Fibroblast of lung (primary cell): ENCODE measurements around the gene TMEM120A. TPM values are rescaled to one million over a fixed set of nuclear protein-coding genes. Genes with fewer than 3 reads are reported as not detected.

Source experiments
- DNase-seq, 2 donors: peaks; one replicate each; pipeline versions ENCODE4 v3.0.0 to v3.0.0-alpha.2; 2010; ENCODE audit warnings: low read depth in 2 of 2
- H2AFZ ChIP-seq: 2 replicates; pipeline ENCODE4 v1.5.1; 2012; ENCODE audit warnings: low read length, control low read depth, inconsistent platforms
- H3K27ac ChIP-seq: 2 replicates; pipeline ENCODE4 v1.5.1; 2011; ENCODE audit warnings: low read length, control low read depth; ENCODE audit not compliant: insufficient read depth
- H3K27me3 ChIP-seq: 2 replicates; pipeline ENCODE4 v1.5.1; 2011; ENCODE audit warnings: mild to moderate bottlenecking, low read length; ENCODE audit not compliant: control insufficient read depth, insufficient read depth
- H3K36me3 ChIP-seq: 2 replicates; pipeline ENCODE4 v1.5.1; 2011; ENCODE audit warnings: low read length; ENCODE audit not compliant: control insufficient read depth, insufficient read depth
- H3K4me1 ChIP-seq: 2 replicates; pipeline ENCODE4 v1.5.1; 2011; ENCODE audit warnings: low read length; ENCODE audit not compliant: control insufficient read depth, insufficient read depth; ENCODE audit errors: extremely low read depth
- H3K4me2 ChIP-seq: 2 replicates; pipeline ENCODE4 v1.5.1; 2011; ENCODE audit warnings: low read length, control low read depth; ENCODE audit not compliant: insufficient read depth; ENCODE audit errors: extremely low read depth
- H3K4me3 ChIP-seq, 4 experiments: fragments of 200-600 bp in 1 of 4; sonication (generic) in 1 of 4; replicated peaks in 1 of 4; 2 replicates each; pipeline ENCODE4 v1.5.1; 2011 to 2016; ENCODE audit warnings: low read length in 4 of 4, low read depth in 3 of 4, mild to moderate bottlenecking in 3 of 4, control low read depth in 2 of 4, inconsistent platforms in 1 of 4, mixed read lengths in 1 of 4; ENCODE audit not compliant: insufficient read depth in 1 of 4; ENCODE audit errors: control extremely low read depth in 1 of 4
- H3K79me2 ChIP-seq: 2 replicates; pipeline ENCODE4 v1.5.1; 2012; ENCODE audit warnings: mild to moderate bottlenecking, low read length, inconsistent platforms; ENCODE audit not compliant: control insufficient read depth, insufficient read depth
- H3K9ac ChIP-seq: 2 replicates; pipeline ENCODE4 v1.5.1; 2011; ENCODE audit warnings: mild to moderate bottlenecking, low read length, control low read depth; ENCODE audit not compliant: insufficient read depth
- H3K9me3 ChIP-seq: 2 replicates; pipeline ENCODE4 v1.5.1; 2012; ENCODE audit warnings: low read depth, low read length; ENCODE audit not compliant: control insufficient read depth, insufficient read depth
- H4K20me1 ChIP-seq: 2 replicates; pipeline ENCODE4 v1.5.1; 2011; ENCODE audit warnings: low read length; ENCODE audit not compliant: control insufficient read depth, insufficient read depth; ENCODE audit errors: extremely low read depth
- CTCF ChIP-seq, 2 donors: IDR thresholded peaks in 1 of 2; conservative IDR thresholded peaks in 1 of 2; 1 replicate in 1 of 2; 2 replicates in 1 of 2; pipeline ENCODE4 v1.5.1; 2011 to 2012; ENCODE audit warnings: low read length in 2 of 2, control low read depth in 1 of 2, inconsistent platforms in 1 of 2, low read depth in 1 of 2, mild to moderate bottlenecking in 1 of 2
- EZH2 ChIP-seq: IDR thresholded peaks from 2 replicates; pipeline ENCODE4 v1.5.1; 2012; ENCODE audit warnings: low read length, control low read depth, mild to moderate bottlenecking; ENCODE audit errors: missing control alignments
- polyA plus RNA-seq, 2 donors: library from polyadenylated mRNA; depleted of rRNA in 1 of 2; stranded (reverse) in 1 of 2; unstranded in 1 of 2; fragments of >200 nt; gene quantifications; 2 replicates each; pipeline ENCODE4 v1.2.1, GENCODE V29; 2011 to 2012; ENCODE audit warnings: missing spikeins in 1 of 2
- total RNA-seq: library from RNA; depleted of rRNA; stranded (reverse); fragments of >200 nt; gene quantifications from 2 replicates; pipeline ENCODE4 v1.2.1, GENCODE V29; 2014

The TMEM120A gene
- total and polyA plus RNA-seq, 2 donors (not counting 1 experiment from before 2014, with no cell fraction given): 56.1 to 62.3 TPM

- no peak overlapping the region for H3K4me2 ChIP-seq
- H3K4me1 ChIP-seq: peaks cover 3% of the 10 kb centered on the region
- no peak overlapping the region for H2AFZ ChIP-seq
- peaks cover 22% of the 10 kb centered on the region for H3K36me3 ChIP-seq
- DNase-seq: peak in 1 of 2 donors; percentile 62
- H3K9ac ChIP-seq: no peak overlapping the region
- H3K79me2 ChIP-seq: no peaks in the 10 kb centered on the region
- no peaks in the 10 kb centered on the region for H4K20me1 ChIP-seq
- no peak overlapping the region for H3K27ac ChIP-seq
- no peak for TF ChIP-seq EZH2
- TF ChIP-seq CTCF (conservative IDR thresholded peaks at IDR 0.05 in 1 of 2, IDR thresholded peaks at IDR 0.05 in 1 of 2; ENCODE audit: low read depth in 1 of 2, low read length in 2 of 2): no peak
- no peak overlapping the region for H3K4me3 ChIP-seq
- no peaks in the 10 kb centered on the region for H3K27me3 ChIP-seq
- H3K9me3 ChIP-seq: no peaks in the 10 kb centered on the region
Measured at GRCh38 chr7:75977743-75978142, 16.7 kb downstream of the TMEM120A start.

- Histone ChIP-seq H3K79me2 (no peaks in the 10 kb centered on the region), H4K20me1 (no peaks in the 10 kb centered on the region), H3K4me2 (no peak overlapping the region), H3K27me3 (no peaks in the 10 kb centered on the region), H3K4me1 (peaks cover 26% of the 10 kb centered on the region), H3K9me3 (no peaks in the 10 kb centered on the region), H3K27ac (no peak overlapping the region), H2AFZ (no peak overlapping the region), H3K9ac (no peak overlapping the region), H3K36me3 (peaks cover 13% of the 10 kb centered on the region), H3K4me3 (no peak overlapping the region)
- TF ChIP-seq EZH2: no peak
- DNase-seq: peak in 1 of 2 donors; percentile 36
Measured at GRCh38 chr7:75971961-75972763, 22.2 kb downstream of the TMEM120A start.

GRCh38 chr7:75971309-75971960 is 23.0 kb downstream of the TMEM120A start:
- no peaks in the 10 kb centered on the region for H3K79me2 ChIP-seq

More at GRCh38 chr7:75971309-75971960, 23.0 kb downstream of the TMEM120A start:
- Histone ChIP-seq H3K9ac (no peak overlapping the region), H3K27ac (no peak overlapping the region), H3K4me2 (no peak overlapping the region), H3K9me3 (no peaks in the 10 kb centered on the region), H2AFZ (no peak overlapping the region), H3K27me3 (no peaks in the 10 kb centered on the region), H3K4me3 (no peak overlapping the region), H3K36me3 (peaks cover 13% of the 10 kb centered on the region), H4K20me1 (no peaks in the 10 kb centered on the region), H3K4me1 (peaks cover 32% of the 10 kb centered on the region)
- DNase-seq: no peak
- TF ChIP-seq CTCF (conservative IDR thresholded peaks at IDR 0.05 in 1 of 2, IDR thresholded peaks at IDR 0.05 in 1 of 2; ENCODE audit: low read depth in 1 of 2, low read length in 2 of 2) (no peak), EZH2 (no peak)
